Thymus (tissue), 11 donors: ENCODE results near the gene SLC16A3. TPM values are rescaled to one million over a fixed set of nuclear protein-coding genes. Genes with fewer than 3 reads are reported as not detected.

Source experiments
- DNase-seq, 9 donors: peaks; one replicate each; pipeline ENCODE4 v3.0.0-alpha.2; 2013; ENCODE audit warnings: low spot score in 9 of 9, low read depth in 6 of 9, missing footprints in 1 of 9
- H3K27ac ChIP-seq, 2 donors: one replicate each; pipeline ENCODE4 v1.5.1; 2013; ENCODE audit warnings: control low read depth in 1 of 2, low read depth in 1 of 2, low read length in 1 of 2, mild to moderate bottlenecking in 1 of 2, moderate library complexity in 1 of 2
- H3K27me3 ChIP-seq, 2 donors: one replicate each; pipeline ENCODE4 v1.5.1; 2013; ENCODE audit warnings: low read length in 1 of 2; ENCODE audit not compliant: control insufficient read depth in 2 of 2, insufficient read depth in 1 of 2
- H3K36me3 ChIP-seq, 2 donors: one replicate each; pipeline ENCODE4 v1.5.1; 2013; ENCODE audit warnings: low read length in 1 of 2, mild to moderate bottlenecking in 1 of 2, moderate library complexity in 1 of 2; ENCODE audit not compliant: control insufficient read depth in 2 of 2, insufficient read depth in 2 of 2
- H3K4me1 ChIP-seq, 2 donors: one replicate each; pipeline ENCODE4 v1.5.1; 2013; ENCODE audit warnings: low read length in 2 of 2; ENCODE audit not compliant: control insufficient read depth in 2 of 2, insufficient read depth in 2 of 2
- H3K4me3 ChIP-seq, 2 donors: one replicate each; pipeline ENCODE4 v1.5.1; 2013; ENCODE audit warnings: low read length in 2 of 2, control low read depth in 1 of 2, mild to moderate bottlenecking in 1 of 2
- H3K9me3 ChIP-seq, 2 donors: one replicate each; pipeline ENCODE4 v1.5.1; 2013; ENCODE audit warnings: low read length in 1 of 2, mild to moderate bottlenecking in 1 of 2; ENCODE audit not compliant: control insufficient read depth in 2 of 2, insufficient read depth in 1 of 2
- WGBS: extraction: QIAGEN DNeasy Blood & Tissue Kit; methylation state at CpG from one replicate; pipeline ENCODE4 v1.1.7; 2013; 5-methylcytosine and 5-hydroxymethylcytosine counted together
- polyA plus RNA-seq: library from polyadenylated mRNA; stranded (reverse); fragments of 200-250 nt; gene quantifications from one replicate; pipeline ENCODE4 v1.2.3, GENCODE V29; 2013
- total RNA-seq: library from RNA; stranded (reverse); fragments of 120-200 nt; gene quantifications from one replicate; pipeline ENCODE4 v1.2.4, GENCODE V29; 2013
- donor health status: healthy.

SLC16A3 gene
- total and polyA plus RNA-seq, 2 donors = 17.3 to 30.2 TPM

DNA sequence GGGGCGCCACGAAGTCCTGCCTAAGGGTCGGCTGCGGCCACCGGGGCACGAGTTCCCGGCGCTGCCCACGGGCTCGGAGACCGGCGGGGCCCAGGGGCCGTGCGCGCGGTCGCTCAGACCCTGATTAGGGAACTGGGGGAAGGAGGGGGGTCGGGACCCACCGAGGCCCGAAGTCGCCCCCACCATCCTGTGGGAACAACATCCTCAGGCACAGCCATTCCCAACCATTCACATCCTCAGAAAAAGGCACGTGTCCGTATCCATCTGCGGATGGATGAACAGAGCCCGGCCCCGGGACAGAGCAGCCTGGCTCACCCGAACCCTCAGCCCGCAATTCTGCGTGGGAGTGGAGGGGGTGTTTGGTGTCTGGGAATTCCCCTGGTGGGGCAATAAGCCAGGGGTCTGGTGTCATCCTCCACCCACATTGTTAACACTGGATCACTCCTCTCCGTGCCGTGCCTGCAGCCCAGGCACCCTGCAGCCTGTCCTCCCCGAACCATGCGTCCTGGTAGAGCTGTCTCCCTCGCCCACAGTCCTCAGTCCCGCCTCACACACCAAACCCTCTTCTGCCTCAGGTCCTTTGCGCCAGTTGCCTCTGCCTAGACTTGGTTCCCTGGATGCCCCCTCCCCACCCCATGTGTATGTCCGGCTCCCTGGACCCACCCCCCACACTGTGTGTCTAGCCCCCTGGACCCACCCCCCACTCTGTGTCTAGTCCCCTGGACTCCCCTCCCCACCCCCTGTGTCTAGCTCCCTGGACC, 15.4 kb upstream of the SLC16A3 start:
- H3K27me3 ChIP-seq = peaks cover 0 to 14% of the 10 kb centered on the region in 2 donors
- WGBS = 43% methylated on average over 37 of the region's 37 CpGs
- H3K4me1 ChIP-seq = peaks cover 11 to 27% of the 10 kb centered on the region in 2 donors

GRCh38 chr17:82214012-82214628, 14.7 kb upstream of the SLC16A3 start:
- H3K36me3 ChIP-seq = no peaks in the 10 kb centered on the region
- no peak for DNase-seq
- H3K9me3 ChIP-seq = no peaks in the 10 kb centered on the region
- 95% methylated on average over 11 of the region's 11 CpGs for WGBS
- peaks cover 11 to 27% of the 10 kb centered on the region in 2 donors for H3K4me1 ChIP-seq
- H3K27me3 ChIP-seq = peaks cover 0 to 14% of the 10 kb centered on the region in 2 donors
- H3K27ac ChIP-seq = no peak overlapping the region
- H3K4me3 ChIP-seq = no peak overlapping the region

More for the DNA sequence above, 15.4 kb upstream of the SLC16A3 start:
- Histone ChIP-seq H3K4me3 (peak overlapping the region; percentile 36 to 91), H3K9me3 (no peaks in the 10 kb centered on the region), H3K27ac (peak overlapping the region in 1 of 2 donors; percentile 25), H3K36me3 (no peaks in the 10 kb centered on the region)
- DNase-seq = no peak

GRCh38 chr17:82215095-82215971, 13.5 kb upstream of the SLC16A3 start:
- no peak overlapping the region for H3K27ac ChIP-seq
- peaks cover 11 to 27% of the 10 kb centered on the region in 2 donors for H3K4me1 ChIP-seq
- no peak for DNase-seq
- H3K9me3 ChIP-seq = peaks cover 0 to 4% of the 10 kb centered on the region in 2 donors
- H3K36me3 ChIP-seq = no peaks in the 10 kb centered on the region
- H3K4me3 ChIP-seq = no peak overlapping the region
- WGBS = 93% methylated on average over 25 of the region's 25 CpGs
- H3K27me3 ChIP-seq = peaks cover 0 to 19% of the 10 kb centered on the region in 2 donors

GRCh38 chr17:82215972-82216300, 12.9 kb upstream of the SLC16A3 start:
- Histone ChIP-seq H3K4me3 (no peak overlapping the region), H3K4me1 (peaks cover 11 to 27% of the 10 kb centered on the region in 2 donors), H3K36me3 (no peaks in the 10 kb centered on the region), H3K27me3 (peaks cover 0 to 19% of the 10 kb centered on the region in 2 donors), H3K9me3 (peaks cover 0 to 4% of the 10 kb centered on the region in 2 donors), H3K27ac (no peak overlapping the region)
- no peak for DNase-seq
- WGBS = 97% methylated on average over 12 of the region's 12 CpGs

GRCh38 chr17:82216301-82217119, 12.3 kb upstream of the SLC16A3 start:
- Histone ChIP-seq H3K4me3 (no peak overlapping the region), H3K36me3 (no peaks in the 10 kb centered on the region), H3K9me3 (peaks cover 0 to 4% of the 10 kb centered on the region in 2 donors), H3K4me1 (peaks cover 9 to 25% of the 10 kb centered on the region in 2 donors), H3K27me3 (peaks cover 0 to 19% of the 10 kb centered on the region in 2 donors), H3K27ac (peak overlapping the region; percentile 55 to 73)
- WGBS = 43% methylated on average over 17 of the region's 17 CpGs
- DNase-seq = peak in 1 of 9 donors; percentile 54

- WGBS = 87% methylated on average over 12 of the region's 12 CpGs
- Histone ChIP-seq H3K36me3 (no peaks in the 10 kb centered on the region), H3K9me3 (peaks cover 0 to 4% of the 10 kb centered on the region in 2 donors), H3K27me3 (peaks cover 0 to 16% of the 10 kb centered on the region in 2 donors), H3K27ac (peak overlapping the region; percentile 55 to 73), H3K4me3 (no peak overlapping the region), H3K4me1 (peaks cover 3 to 19% of the 10 kb centered on the region in 2 donors)
- DNase-seq = no peak
Measured at GRCh38 chr17:82217120-82217529, 11.7 kb upstream of the SLC16A3 start.

- WGBS = 78% methylated on average over 21 of the region's 21 CpGs
- H3K4me3 ChIP-seq = no peak overlapping the region
- DNase-seq = no peak
- H3K36me3 ChIP-seq = no peaks in the 10 kb centered on the region
- H3K4me1 ChIP-seq = peaks cover 3 to 18% of the 10 kb centered on the region in 2 donors
- peaks cover 0 to 4% of the 10 kb centered on the region in 2 donors for H3K9me3 ChIP-seq
- H3K27ac ChIP-seq = peak overlapping the region; percentile 55 to 73
- peaks cover 0 to 16% of the 10 kb centered on the region in 2 donors for H3K27me3 ChIP-seq
Measured at GRCh38 chr17:82217530-82218204, 11.2 kb upstream of the SLC16A3 start.
